ENCODE results near the gene SIGLEC11. TPM values are rescaled to one million over a fixed set of nuclear protein-coding genes. Genes with fewer than 3 reads are reported as not detected.

The SIGLEC11 gene
- polyA plus RNA-seq, 1 donor from 2014 or later, result not detected

DNA sequence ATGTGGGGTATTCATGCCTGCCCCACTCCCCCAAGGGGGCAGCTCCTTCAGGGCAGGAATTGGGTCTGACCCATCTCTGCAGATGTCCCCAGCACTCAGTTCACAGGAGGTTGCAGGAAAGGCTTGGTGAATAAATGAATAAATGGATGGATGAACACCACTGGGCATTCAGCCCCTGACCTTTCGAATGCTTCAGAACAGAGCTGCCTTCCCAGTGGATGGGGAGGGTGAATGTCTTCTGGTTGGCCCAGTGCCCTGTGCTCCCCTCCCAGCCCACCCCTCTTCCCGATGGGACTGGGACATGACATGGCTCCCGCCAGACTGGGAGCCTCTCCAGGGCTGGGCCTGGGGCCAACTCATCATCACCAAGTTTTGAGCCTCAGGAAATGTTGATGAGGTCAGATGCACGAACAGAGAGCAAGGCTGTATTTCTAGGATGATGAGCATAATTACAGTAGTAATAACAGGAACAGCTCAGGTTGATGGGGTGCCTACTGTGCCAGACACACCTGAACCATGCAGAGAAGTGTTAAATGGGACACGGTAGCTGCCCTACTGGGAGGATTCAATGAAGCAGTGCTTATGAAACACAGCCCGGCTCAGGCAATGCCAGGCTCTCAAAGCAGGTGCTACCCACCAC is 38.5 kb upstream of the SIGLEC11 start:
- Histone ChIP-seq H3F3A (ENCODE audit: insufficient read depth, low read length, poor library complexity, severe bottlenecking) (no peaks in the 10 kb centered on the region), H3K27ac (ENCODE audit: low read length) (no peak overlapping the region), H3K9ac (ENCODE audit: low read length) (no peak overlapping the region), H3K9me3 (ENCODE audit: low read length) (no peaks in the 10 kb centered on the region), H3K9me2 (ENCODE audit: insufficient read depth, low read length) (no peaks in the 10 kb centered on the region), H3K27me3 (ENCODE audit: insufficient read depth, low read depth, low read length) (no peaks in the 10 kb centered on the region), H3K4me2 (ENCODE audit: low read length) (no peak overlapping the region), H4K20me1 (ENCODE audit: insufficient read depth) (no peaks in the 10 kb centered on the region), H2AFZ (ENCODE audit: low read depth, low read length) (no peak overlapping the region), H3K79me2 (replicated peaks; ENCODE audit: insufficient read depth, low read length) (no peaks in the 10 kb centered on the region), H3K36me3 (ENCODE audit: insufficient read depth, low read length) (no peaks in the 10 kb centered on the region), H3K4me3 (ENCODE audit: low read length) (no peak overlapping the region)
- TF ChIP-seq MXI1 (conservative IDR thresholded peaks at IDR 0.05; ENCODE audit: poor library complexity, severe bottlenecking), result no peak
- no peak for TF ChIP-seq SMC3 (conservative IDR thresholded peaks at IDR 0.05; ENCODE audit: poor library complexity)
- no peak for TF ChIP-seq EP300 (conservative IDR thresholded peaks at IDR 0.05; ENCODE audit: poor library complexity, severe bottlenecking)
- TF ChIP-seq EZH2 (IDR thresholded peaks at IDR 0.05; ENCODE audit: borderline replicate concordance, insufficient read depth, low read length, poor library complexity, severe bottlenecking), result no peak
- TF ChIP-seq REST (IDR thresholded peaks at IDR 0.05; ENCODE audit: borderline replicate concordance), result no peak
- no peak for TF ChIP-seq RAD21 (conservative IDR thresholded peaks at IDR 0.05)
- no peak for TF ChIP-seq POLR2AphosphoS5 (IDR thresholded peaks at IDR 0.05)
- TF ChIP-seq CTCF (IDR thresholded peaks at IDR 0.05; ENCODE audit: poor library complexity, severe bottlenecking), result no peak
- no peak for TF ChIP-seq TAF1 (IDR thresholded peaks at IDR 0.05; ENCODE audit: low read depth)

DNA sequence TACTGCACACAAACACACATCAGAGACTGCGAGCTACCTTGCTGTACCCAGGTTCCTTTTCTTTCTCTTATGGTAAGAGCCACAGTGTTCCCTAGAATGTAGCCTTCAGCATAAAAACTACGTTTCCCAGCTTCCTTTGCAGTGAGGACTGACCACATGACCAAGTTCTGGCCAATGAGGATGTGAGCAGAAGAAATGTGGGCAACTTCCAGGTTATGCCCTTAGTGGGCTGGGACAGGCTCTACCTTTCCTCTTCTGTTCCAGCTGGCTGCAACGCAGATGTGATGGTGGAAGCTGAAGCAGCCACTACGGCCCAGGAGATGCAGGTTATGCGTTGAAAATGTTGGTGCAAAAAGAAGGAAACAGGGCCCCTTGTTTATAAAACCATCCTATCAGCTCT is 36.7 kb upstream of the SIGLEC11 start:
- H4K20me1 ChIP-seq (ENCODE audit: insufficient read depth), result no peaks in the 10 kb centered on the region
- H3K9me2 ChIP-seq (ENCODE audit: insufficient read depth, low read length), result no peaks in the 10 kb centered on the region
- no peaks in the 10 kb centered on the region for H3K9me3 ChIP-seq (ENCODE audit: low read length)
- H3K27me3 ChIP-seq (ENCODE audit: insufficient read depth, low read depth, low read length), result no peaks in the 10 kb centered on the region
- no peak overlapping the region for H3K27ac ChIP-seq (ENCODE audit: low read length)
- no peaks in the 10 kb centered on the region for H3K79me2 ChIP-seq (replicated peaks; ENCODE audit: insufficient read depth, low read length)
- no peak overlapping the region for H3K9ac ChIP-seq (ENCODE audit: low read length)
- no peak overlapping the region for H3K4me3 ChIP-seq (ENCODE audit: low read length)
- peaks cover 3% of the 10 kb centered on the region for H3K36me3 ChIP-seq (ENCODE audit: insufficient read depth, low read length)
- no peak overlapping the region for H3K4me2 ChIP-seq (ENCODE audit: low read length)
- H2AFZ ChIP-seq (ENCODE audit: low read depth, low read length), result no peak overlapping the region
- no peaks in the 10 kb centered on the region for H3F3A ChIP-seq (ENCODE audit: insufficient read depth, low read length, poor library complexity, severe bottlenecking)
- TF ChIP-seq RAD21 (conservative IDR thresholded peaks at IDR 0.05) (no peak), POLR2AphosphoS5 (IDR thresholded peaks at IDR 0.05) (no peak), TAF1 (IDR thresholded peaks at IDR 0.05; ENCODE audit: low read depth) (no peak), EP300 (conservative IDR thresholded peaks at IDR 0.05; ENCODE audit: poor library complexity, severe bottlenecking) (no peak), CTCF (IDR thresholded peaks at IDR 0.05; ENCODE audit: poor library complexity, severe bottlenecking) (no peak), MXI1 (conservative IDR thresholded peaks at IDR 0.05; ENCODE audit: poor library complexity, severe bottlenecking) (no peak), EZH2 (IDR thresholded peaks at IDR 0.05; ENCODE audit: borderline replicate concordance, insufficient read depth, low read length, poor library complexity, severe bottlenecking) (no peak), REST (IDR thresholded peaks at IDR 0.05; ENCODE audit: borderline replicate concordance) (no peak), SMC3 (conservative IDR thresholded peaks at IDR 0.05; ENCODE audit: poor library complexity) (no peak)

Measured in neural cell (in vitro differentiated cells).